GM04503 (cell line): ENCODE data around the gene CPLX3.

Experiments
- DNase-seq: peaks from one replicate; pipeline ENCODE4 v3.0.0-alpha.2; 2012; ENCODE audit warnings: low read depth

The CPLX3 gene

DNA sequence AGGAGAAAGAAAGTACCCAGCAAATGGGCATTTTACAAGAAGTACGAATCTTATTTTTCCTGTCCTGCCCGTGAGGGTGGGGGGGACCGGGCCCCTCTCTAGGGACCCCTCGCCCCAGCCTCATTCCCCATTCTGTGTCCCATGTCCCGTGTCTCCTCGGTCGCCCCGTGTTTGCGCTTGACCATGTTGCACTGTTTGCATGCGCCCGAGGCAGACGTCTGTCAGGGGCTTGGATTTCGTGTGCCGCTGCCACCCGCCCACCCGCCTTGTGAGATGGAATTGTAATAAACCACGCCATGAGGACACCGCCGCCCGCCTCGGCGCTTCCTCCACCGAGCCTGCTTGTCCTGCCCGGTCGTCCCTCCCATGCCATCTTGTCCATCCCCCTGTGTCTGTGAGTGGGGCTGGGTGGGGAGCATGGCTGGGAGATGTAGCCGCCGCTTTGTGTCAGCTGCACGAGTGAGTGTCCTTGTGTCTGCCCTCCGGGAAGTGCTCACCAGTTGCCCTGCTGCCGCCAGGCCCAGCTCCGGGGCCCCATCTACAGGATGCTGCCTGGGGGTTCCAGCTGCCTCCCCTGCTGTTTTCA, 23.5 kb upstream of the CPLX3 start:
- DNase-seq: no peak

GRCh38 chr15:74804935-74805334, 21.5 kb upstream of the CPLX3 start:
- DNase-seq: no peak

DNA sequence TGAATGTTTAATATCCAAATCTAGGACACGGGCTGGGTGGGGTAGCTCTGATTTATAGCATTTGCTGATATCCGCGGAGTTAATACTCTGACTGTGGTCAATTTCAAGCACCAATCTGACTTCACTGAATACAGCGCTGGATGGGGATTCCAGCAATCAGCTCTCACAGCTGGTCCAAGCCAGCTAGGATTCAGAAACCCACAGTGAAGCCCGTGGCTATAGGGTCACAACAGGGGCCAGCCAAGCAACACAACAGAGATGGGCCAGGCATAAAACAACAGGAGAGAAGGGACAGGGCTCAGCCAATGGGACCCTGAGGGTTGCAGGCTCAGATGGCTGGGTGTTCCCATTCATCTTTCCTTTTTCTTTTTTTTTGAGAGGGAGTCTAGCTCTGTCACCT, 19.1 kb upstream of the CPLX3 start:
- no peak for DNase-seq

GRCh38 chr15:74808078-74808839, 18.2 kb upstream of the CPLX3 start:
- DNase-seq: no peak

- no peak for DNase-seq
Observed at GRCh38 chr15:74808840-74809229, 17.6 kb upstream of the CPLX3 start.

DNA sequence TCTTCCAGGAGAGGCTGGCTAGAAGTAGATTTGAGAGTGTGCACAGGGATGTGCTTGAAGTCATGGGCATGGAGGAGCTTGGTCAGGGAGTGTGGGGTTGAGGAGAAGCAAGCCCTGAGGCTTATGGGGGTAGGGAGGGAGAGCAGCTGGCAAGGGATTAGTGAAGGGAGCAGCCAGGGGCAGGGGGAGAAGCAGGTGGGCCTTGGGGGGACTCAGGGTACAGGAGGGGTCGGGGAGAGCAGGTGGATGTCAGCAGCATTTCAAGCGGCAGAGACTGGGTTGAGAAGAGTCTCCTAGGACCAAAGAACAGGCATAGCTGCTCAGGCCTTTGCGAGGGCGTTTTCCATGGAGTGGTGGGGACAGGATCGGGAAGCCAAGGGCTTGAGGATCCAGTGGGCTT, 17.2 kb upstream of the CPLX3 start:
- no peak for DNase-seq

DNA sequence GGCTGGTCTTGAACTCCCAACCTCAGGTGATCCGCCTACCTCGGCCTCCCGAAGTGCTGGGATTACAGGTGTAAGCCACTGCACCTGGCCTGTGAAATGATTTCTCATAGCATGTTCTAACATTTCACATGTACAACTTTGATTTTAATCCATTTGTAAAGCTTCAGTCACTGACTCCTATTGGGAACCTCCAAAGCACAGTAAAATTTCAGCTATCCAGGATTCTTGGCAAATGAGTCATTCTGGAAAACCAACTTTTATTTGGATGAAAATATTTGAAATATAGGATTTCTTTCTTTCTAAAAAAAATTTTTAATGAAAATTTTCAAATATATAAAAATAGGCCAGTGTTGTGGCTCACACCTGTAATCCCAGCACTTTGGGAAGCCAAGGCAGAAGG, 16.5 kb upstream of the CPLX3 start:
- no peak for DNase-seq

GRCh38 chr15:74812533-74812932, 13.9 kb upstream of the CPLX3 start, which contains the start of gene LMAN1L:
LMAN1L (plus strand) TSS chr15:74812835; CDS start chr15:74812855, 20 bp downstream.
- DNase-seq: no peak

- no peak for DNase-seq
Observed at GRCh38 chr15:74815121-74815934, 11.1 kb upstream of the CPLX3 start.

GRCh38 chr15:74815961-74816360, 10.5 kb upstream of the CPLX3 start:
- no peak for DNase-seq

DNA sequence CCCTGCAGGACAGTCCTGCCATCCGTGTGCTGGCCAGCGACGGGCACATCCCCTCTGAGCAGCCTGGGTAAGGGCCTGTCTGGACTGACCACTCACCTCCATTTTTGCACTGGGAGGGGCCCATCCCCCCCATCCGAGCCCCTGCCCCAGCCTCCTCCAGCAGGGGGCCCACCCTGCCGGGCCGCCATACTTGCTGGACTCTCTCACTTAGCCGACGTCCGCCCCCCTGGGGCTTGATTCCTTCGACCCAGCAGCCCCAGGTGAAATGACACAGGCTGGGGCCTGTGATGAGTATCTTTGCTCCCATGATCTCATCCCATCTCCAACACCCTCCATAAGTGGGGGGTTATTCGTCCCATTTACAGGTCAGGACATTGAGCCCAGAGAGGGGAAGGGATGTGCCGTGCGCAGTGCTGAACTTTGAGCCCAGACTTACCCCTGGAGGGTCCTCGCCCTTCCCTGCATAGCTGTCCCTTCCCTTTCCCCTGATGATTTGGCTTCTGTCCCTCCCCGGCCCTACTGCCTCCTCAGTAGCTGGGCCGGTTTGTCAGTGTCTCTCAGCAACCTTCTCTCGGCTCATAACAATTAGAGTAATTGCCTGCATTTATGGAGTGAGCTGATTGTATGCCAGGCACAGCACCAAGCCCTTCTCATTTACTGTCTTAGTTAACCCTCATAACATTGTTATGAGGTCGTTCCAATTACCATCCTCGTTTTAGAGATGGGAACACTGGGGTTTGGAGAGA, 9.6 kb upstream of the CPLX3 start:
- DNase-seq: no peak

GRCh38 chr15:74817370-74817737, 9.1 kb upstream of the CPLX3 start:
- DNase-seq: no peak

DNA sequence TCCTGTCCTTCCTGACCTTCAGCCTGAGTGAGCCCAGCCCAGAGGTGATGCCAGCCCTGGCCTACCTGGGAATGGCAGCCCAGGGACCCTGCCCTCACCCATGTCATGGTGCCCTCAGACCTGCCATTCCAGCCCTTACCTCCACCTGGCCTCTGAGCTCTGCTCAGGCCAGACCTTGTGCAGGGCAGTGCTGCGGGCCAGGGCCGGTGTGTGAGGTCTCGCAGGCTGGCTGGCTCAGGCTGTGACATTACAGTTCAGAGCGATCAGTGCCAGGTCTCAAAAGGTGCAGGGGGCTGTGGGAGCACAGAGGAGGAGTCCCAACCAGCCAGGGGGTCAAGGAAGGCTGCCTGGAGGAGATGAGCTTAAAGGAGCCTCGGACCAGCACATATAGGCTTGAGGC, 6.4 kb upstream of the CPLX3 start:
- no peak for DNase-seq

DNA sequence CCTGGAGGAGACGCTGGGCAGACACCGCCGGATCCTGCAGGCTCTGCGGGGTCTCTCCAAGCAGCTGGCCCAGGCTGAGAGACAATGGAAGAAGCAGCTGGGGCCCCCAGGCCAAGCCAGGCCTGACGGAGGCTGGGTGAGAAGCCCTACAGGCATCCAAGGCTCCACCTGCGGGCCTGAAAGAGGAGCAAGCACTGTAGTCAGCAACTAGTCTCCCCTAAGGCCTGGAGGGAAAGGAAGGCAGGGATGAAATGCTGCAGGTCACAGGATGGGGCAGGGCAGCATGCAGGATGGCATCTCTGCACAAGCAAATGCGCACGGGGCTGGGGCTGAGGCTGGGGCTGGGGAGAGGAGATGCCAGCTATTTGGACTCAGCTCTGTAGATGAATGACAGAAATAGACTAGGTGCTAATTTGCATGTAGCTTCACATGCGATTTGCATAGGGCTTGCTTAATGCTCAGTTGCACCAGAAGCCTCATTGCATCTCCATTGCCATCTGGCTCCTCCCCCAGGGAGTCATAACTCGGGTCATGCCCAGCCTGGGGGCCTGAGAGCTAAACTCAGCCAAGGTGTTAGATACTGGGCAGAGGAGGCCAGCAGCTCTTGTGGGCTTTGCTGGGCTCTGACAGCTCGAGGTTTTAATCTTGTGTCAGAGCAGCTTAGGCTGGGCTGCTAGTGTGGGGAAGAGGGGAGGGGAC, 5.2 kb upstream of the CPLX3 start:
- no peak for DNase-seq

DNA sequence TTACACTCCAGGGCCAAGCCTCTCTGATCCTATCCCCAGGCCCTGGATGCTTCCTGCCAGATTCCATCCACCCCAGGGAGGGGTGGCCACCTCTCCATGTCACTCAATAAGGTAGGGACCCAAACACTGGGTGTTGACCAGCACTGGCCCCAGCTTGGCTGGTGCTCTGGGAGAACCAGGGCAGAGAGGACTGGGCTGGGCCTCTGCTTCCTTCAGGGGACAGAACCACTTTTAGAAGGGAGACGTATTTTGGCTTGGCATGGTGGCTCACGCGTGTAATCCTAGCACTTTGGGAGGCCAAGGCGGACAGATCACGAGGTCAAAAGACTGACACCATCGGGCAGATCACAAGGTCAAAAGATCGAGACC, 4.7 kb upstream of the CPLX3 start:
- DNase-seq: no peak

- no peak for DNase-seq
Observed at GRCh38 chr15:74822233-74822632, 4.2 kb upstream of the CPLX3 start.

DNA sequence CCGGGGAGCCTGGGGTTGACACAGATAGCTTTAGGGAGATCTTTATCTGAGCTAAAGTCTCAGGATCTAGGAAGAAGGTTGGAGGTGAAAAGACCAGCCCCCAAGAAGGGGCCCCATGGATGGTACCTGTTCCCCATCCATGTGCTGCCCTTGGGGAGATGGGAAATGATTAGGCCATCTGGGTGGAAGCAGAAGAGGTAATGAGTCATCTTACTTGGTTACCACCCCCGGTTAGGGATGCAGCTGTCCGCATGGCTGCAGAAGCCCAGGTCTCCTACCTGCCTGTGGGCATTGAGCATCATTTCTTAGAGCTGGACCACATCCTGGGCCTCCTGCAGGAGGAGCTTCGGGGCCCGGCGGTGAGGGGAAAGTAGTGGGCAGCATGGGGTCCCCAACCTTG, 3.1 kb upstream of the CPLX3 start:
- no peak for DNase-seq

- DNase-seq: no peak
Observed at GRCh38 chr15:74824976-74825375, 1.5 kb upstream of the CPLX3 start.

GRCh38 chr15:74825866-74826265, 561 bp upstream of the CPLX3 start:
- no peak for DNase-seq

DNA sequence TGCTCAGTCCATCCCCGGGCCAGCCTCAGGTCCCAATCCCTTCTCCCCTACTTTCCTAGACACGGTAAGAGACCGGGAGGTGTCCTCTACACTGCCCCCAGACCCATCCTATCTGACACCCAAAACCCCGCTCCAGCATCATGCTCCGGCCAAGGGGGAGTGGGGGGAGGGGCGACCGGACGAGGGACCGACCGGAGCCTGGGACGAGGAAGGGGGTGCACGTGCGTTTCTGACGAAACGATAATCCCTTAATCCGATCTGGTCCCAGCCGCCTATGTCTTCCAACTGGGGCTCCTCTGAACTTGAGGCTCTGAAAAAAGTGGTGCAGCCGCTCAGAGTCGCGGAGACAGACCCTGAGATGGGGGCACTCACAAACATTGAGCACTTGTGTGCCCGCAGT, 494 bp downstream of the CPLX3 start:
- no peak for DNase-seq

DNA sequence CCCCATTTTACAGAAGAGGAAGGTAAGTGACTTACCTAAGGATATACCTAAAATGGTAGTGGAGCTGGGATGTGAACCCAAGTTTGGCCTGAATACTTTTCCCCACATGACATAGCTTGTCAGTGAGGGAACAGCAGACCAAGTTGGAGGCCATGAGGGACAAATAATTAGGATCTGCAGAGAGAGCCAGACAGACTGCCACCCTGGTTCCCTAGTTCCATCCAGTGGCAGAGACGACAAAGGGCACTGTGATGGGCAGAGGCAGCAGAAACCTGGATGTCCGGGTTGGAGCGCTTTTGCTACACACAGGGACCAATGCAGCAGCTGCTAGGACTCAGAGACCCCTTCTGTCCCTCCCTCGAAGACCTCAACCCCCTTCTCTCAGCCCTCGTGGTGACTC, 1.2 kb downstream of the CPLX3 start:
- DNase-seq: no peak

DNA sequence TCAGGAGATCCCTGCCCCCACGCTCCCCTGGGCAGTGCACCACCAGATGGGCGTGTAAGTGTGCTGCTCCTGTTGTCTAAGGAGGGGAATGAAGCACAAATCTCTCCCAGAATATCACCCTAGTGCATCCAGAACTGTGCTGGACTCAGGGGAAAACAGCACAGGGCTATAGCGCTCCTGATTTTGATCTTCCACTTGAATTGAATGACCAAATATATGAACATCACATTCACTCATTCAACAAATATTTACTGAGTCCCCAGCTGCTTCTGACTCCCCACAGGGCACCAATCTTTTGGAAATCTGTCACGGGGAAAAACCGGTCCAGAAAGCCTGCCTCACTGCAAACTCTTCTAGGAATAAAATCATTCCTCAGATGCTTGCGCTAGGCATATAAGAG, 2.4 kb downstream of the CPLX3 start:
- DNase-seq: no peak
